Posterior vena cava (tissue), 2 donors: ENCODE data around the gene SH2D3C. TPM values are rescaled to one million over a fixed set of nuclear protein-coding genes. Genes with fewer than 3 reads are reported as not detected.
"Not testable (repeated sequence)": the region's sequence is repeated elsewhere in the genome, so short reads cannot be mapped to it uniquely, and the experiment has no call there.

ENCODE experiments used
- DNase-seq: peaks from one replicate; pipeline ENCODE4 v3.0.0-alpha.2; 2020; ENCODE audit warnings: low spot score
- intact Hi-C, 2 donors: fragments of 100-400 bp; cut with DNase I; formaldehyde crosslinking; loops; one replicate each; pipeline versions ENCODE4 v1.14.1 to v1.14.2; 2022 to 2023
- total RNA-seq, 2 donors: library from RNA; stranded (reverse); fragmentation: NEBNext Ultra II Directional; extraction: Animal tissue kit (Norgen Biotek cat#: 25700); gene quantifications; one replicate each; pipeline ENCODE4 v1.2.1, GENCODE V29; 2021
- donor health status: DM: yes; HTN: yes; CAD: no.
- donor health status: DM: yes; HTN: yes; CAD: no.

Gene SH2D3C
- total RNA-seq, 2 donors from 2014 or later: 13.7 to 18.9 TPM

GRCh38 chr9:127789179-127789578, 10.7 kb upstream of the SH2D3C start:
- DNase-seq: no peak
- intact Hi-C loops: loop anchor here (5.0 to 10.0 kb wide), 2 partner anchors 83 to 126 kb away; partner anchors contain the start of gene ST6GALNAC4 (in 1 of the 2)

- intact Hi-C loops: loop anchor here (5.0 to 10.0 kb wide), 2 partner anchors 84 to 126 kb away; partner anchors contain the start of gene ST6GALNAC4 (in 1 of the 2)
- DNase-seq: no peak
Measured at GRCh38 chr9:127788337-127789011, 10.0 kb upstream of the SH2D3C start.

DNA sequence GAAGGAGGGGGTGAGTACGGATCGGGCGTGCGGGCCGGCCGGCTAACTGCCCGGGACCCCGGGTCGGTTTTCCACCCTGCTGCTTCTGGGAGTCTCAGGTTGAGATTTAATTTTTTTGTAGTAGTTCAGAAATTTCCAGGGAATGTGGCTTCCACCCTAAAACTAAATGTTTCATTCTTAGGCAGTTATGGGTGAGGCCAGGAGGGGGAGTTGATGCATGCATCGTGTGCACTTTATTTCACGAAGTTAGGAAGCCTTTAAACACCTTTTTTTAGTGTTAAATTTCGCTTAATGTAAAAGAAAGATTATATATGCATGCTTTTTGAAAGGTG, 8.3 kb upstream of the SH2D3C start:
- no peak for DNase-seq
- intact Hi-C loops: loop anchor here (5.0 to 10.0 kb wide), 2 partner anchors 86 to 128 kb away; partner anchors contain the start of gene ST6GALNAC4 (in 1 of the 2)

- intact Hi-C loops: loop anchor here (5.0 to 10.0 kb wide), 2 partner anchors 86 to 129 kb away; partner anchors contain the start of gene ST6GALNAC4 (in 1 of the 2)
- peak; percentile 97 for DNase-seq
Measured at GRCh38 chr9:127785933-127786772, 7.7 kb upstream of the SH2D3C start, which contains the start of gene CDK9. TSS of gene CDK9 (plus strand) at chr9:127786034. CDS start at chr9:127786149, 115 bp downstream.

GRCh38 chr9:127785023-127785932, 6.8 kb upstream of the SH2D3C start:
- intact Hi-C loops: loop anchor here (5.0 to 10.0 kb wide), 2 partner anchors 87 to 130 kb away; partner anchors contain the start of gene ST6GALNAC4 (in 1 of the 2)
- DNase-seq: peak; percentile 96

DNA sequence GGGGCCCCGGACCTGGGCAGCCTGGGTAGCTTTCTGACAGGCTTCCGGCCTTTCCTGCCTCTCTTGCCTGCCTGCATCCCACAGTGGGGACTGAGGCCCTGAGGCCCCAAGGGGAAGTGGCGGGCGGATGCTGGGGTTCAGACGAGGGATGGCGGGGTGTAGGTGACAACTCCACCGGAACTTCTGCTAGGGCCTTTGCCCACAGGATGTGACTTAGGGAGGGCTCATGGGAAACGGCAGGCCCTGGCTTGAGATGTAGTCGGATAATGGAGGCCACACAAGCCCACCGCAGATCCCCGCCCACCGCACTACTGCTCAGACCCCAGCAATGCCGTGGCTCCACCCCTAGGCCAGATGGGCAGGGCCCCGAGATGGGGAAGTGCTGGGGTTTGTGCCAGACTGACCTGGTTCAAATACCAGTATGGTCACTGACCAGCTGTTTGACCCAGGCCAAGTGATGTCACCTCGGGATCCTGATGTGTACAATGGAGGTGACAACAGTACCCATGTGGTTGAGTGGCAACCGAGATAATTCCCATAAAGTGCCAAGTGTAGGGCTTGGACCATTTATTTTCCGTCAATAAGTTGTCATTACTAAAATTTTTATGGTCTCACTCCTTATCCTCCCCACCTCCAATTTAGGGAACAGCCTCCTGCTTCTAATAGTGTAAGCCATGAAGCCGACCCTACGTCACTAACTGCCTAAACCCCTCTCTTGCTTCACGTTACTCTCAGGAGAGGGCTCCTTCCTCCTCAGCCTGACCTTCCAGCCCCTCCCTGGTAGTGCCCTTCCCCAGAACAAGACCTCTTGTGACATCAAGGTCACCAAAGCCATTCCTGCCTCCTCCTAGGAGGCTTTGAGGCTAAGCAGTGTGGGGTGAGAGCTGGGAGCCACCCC, 4.9 kb upstream of the SH2D3C start:
- intact Hi-C loops: loop anchor here (5.0 to 10.0 kb wide), 3 partner anchors 46 to 191 kb away; partner anchors contain the start of genes TOR2A (in 2 of the 2) and ST6GALNAC4 (in 1 of the 2)

DNA sequence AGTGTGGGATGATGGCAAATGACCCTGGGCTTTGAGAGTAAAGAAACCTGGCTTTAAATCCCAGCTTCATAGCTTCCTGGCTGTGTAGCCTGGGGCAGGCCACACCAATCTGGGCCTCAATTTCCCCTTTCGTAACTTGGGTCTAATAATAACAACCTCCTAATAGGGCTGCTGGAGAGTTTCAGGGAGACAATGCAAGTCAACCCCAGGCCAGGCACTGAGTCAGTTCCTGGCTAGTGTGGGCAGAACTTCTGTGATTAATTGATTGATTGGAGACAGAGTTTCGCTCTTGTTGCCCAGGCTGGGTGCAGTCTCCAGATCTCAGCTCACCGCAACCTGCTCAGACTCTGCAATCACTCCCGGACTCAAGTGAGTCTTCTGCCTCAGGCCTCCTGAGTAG, 3.3 kb upstream of the SH2D3C start:
- DNase-seq: no peak
- intact Hi-C loops: loop anchor here (5.0 to 10.0 kb wide), 3 partner anchors 45 to 190 kb away; partner anchors contain the start of genes TOR2A (in 2 of the 2) and ST6GALNAC4 (in 1 of the 2)

More for the DNA sequence above, 4.9 kb upstream of the SH2D3C start:
- DNase-seq: peak; percentile 90

DNA sequence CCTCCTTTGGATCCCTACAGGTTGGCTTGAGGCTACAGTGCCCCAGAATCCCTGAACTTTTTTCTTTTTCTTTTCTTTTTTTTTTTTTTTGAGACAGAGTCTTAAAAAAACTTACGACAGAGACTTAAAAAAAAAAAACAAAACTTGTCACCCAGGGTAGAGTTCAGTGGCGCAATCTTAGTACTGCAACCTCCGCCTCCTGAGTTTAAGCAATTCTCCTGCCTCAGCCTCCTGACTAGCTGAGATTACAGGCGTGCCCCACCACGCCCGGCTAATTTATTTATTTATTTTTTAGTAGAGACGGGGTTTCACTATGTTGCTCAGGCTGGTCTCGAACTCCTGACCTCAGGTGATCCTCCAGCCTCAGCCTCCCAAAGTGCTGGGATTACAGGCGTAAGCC, 2.4 kb upstream of the SH2D3C start:
- intact Hi-C loops: loop anchor here (5.0 to 10.0 kb wide), 3 partner anchors 44 to 189 kb away; partner anchors contain the start of genes TOR2A (in 2 of the 2) and ST6GALNAC4 (in 1 of the 2)
- not testable (repeated sequence) for DNase-seq

DNA sequence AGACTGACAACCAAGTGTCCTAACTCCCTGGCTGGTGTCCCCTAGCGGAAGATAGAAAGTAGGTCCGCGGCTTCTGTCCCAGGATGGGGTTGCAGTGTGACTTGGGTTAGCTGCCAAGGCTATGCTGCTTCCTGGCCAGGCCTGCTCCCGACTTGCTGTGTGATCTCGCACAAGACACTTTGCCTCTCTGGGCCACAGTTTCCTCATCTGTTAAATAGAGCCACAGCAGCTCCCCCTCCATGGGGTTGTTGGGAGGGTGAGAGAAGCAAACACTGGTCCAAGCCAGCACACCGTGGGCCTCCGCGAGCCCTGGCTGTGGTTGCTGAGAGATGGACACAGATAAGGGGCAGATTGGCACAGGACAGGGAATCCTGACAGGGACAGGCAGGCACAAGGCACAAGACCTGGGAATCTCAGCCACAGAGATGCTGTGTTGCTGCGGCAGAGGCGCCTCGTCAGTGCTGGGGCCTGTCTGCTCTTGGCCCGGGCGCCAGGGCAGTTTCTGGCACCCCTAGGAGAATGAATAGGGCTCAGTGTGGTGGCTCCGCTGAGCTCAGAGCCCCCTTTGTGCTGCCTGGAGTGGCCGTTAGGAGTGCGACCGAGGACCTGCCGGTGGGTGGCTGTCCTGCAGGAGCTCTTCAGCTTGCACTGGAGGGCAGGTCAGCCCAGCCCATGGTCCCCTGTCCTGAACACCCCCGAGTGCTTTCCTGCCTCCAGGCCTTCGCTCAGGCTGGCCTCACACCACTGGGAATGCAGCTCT, 1.8 kb upstream of the SH2D3C start:
- intact Hi-C loops: loop anchor here (5.0 to 10.0 kb wide), 3 partner anchors 43 to 188 kb away; partner anchors contain the start of genes TOR2A (in 2 of the 2) and ST6GALNAC4 (in 1 of the 2)
- DNase-seq: no peak

- DNase-seq: no peak
- intact Hi-C loops: no loop called here
Measured at GRCh38 chr9:127779136-127779981, 893 bp upstream of the SH2D3C start.

DNA sequence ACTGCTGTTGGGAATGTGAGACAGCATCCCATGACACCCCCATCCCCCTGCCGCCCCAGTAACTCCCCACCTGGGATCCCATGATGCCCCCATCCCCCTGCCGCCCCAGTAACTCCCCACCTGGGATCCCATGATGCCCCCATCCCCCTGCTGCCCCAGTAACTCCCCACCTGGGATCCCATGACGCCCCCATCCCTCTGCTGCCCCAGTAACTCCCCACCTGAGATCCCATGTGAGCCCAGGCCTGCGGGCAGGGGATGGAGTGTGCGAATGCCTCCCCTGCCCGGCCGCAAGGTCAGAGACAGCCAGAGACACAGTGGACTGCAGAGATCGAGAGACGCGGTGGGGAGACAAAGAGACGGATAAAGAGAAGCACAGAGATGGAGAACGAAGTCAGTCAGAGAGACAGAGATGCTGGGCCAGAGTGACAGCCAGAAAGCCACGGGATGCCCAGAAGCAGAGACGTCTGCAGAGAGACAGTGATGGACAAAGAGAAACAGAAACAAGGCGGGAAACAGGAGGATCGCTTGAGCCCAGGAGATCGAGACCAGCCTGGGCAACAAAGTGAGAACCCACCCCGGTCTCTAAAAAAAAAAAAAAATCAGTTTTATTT, 992 bp downstream of the SH2D3C start:
- DNase-seq: no peak
- intact Hi-C loops: no loop called here

- intact Hi-C loops: no loop called here
- no peak for DNase-seq
Measured at GRCh38 chr9:127776924-127777289, 1.6 kb downstream of the SH2D3C start.

- intact Hi-C loops: no loop called here
- DNase-seq: no peak
Measured at GRCh38 chr9:127776195-127776923, 2.1 kb downstream of the SH2D3C start.

DNA sequence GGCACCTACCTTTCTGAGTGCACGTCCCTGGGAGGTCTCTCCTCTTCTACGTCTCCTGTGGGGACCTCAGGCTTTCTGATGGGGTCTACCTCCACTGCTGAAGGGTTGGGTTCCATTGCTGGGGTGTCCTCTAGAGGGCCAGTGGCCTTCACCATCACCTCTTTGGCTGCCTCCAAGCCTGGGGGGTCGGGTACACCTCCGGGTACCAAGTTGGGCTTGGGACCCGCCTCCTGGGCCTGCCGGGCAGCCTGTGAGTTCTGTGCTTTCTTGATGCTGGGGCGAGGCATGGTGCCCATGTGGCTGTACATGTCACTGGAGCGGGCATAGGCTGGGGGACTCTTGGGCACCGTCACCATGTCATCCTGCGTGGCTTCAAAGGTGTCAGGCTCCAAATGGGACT, 4.5 kb downstream of the SH2D3C start:
- intact Hi-C loops: no loop called here
- no peak for DNase-seq

- DNase-seq: no peak
- intact Hi-C loops: no loop called here
Measured at GRCh38 chr9:127773272-127773671, 5.2 kb downstream of the SH2D3C start.
